Measurements from ENCODE around the gene CRYGC.
"Not testable (repeated sequence)": the region's sequence is repeated elsewhere in the genome, so short reads cannot be mapped to it uniquely, and the experiment has no call there.

CRYGC gene, protein sequence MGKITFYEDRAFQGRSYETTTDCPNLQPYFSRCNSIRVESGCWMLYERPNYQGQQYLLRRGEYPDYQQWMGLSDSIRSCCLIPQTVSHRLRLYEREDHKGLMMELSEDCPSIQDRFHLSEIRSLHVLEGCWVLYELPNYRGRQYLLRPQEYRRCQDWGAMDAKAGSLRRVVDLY

DNA sequence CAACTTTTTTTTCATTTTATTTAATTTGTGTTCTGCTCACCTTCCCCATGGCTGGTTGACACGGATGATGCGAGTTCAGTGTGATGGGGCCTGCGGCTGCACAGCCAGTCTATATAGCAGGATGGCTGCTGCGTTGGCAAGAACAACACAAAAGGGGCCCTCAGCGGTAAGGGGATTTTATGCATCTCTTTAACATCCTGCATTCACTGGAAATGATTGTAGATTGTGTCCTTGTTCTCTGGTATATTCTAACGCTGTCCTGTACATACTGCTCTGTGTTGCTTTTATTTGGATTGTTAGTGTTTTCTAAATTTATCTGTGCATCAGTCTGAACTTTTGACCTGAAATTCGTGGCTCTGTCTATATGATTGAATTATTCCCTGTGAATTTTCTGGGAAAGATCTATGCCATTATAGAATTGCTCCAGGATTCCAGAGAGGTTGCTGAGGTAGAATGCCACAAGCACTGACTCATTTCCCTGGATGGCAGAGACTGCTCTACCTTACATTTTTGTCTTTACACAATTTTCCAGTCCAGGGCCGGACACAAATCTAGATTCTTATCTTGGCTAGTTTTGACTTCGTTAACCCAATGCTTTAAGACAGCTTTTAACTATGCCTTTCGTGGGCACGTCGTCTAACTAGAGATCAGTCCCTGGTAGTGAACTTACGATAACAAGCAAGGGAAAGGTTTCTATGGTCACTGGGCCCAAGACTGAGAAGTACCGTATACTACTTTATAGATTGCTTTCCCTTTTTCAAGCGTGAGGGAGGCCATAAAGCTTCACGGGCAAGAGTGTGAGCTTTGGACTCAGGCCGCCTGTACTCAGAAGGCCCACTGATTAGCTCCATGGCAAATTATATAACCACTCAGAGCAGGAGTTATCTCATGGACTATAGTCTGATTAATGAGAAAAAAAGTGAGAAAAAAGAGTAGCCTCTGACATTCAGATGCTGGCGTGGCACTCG lies at the start of gene CRYGC:
CRYGC (minus strand) TSS at position 85 of the 968 bp plus-strand sequence; CDS start at position 49, 36 bp downstream.
- no peak for DNase-seq

DNA sequence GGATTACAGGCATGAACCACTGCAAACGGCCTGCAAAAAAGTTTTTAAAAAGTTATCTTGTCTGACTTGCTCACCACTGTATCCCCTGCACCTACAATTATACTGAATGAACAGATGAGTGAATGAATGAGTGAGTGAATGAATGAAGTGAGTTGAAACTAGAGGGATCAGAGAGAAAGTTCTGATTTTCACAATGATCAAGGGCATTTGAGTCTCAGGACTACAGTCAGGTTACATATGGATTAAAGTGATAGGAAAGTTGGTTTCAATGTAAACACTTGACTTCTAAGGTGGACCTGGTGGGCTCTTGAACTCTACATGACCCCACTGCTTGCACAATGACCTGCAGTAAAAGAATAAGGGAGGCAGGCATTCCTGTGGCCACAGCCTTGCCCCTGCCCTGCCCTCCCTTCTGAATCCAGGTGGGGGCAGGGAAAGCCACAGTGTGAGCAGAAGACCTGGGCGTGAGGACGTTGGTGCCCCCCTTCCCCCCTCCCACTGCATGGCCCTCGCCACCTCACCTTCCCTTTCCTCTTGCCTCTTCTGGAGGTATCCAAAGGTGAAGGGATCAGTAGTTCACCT lies 49.5 kb upstream of the CRYGC start:
- DNase-seq, result no peak

DNA sequence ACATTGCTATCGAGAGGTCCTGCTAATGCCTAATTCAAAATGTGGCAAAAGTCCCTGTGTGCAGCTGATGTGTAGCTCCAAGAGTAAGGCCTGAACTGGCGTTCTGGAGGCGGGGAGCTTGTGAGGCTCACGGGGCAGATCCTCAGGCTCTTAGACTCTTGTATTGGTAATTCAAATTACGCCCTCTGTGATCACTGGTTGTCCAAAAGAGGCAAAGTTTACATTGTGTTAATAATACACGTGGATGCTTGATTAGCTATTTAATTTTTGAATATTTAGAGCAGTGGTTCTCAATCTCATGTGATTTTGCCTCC lies 46.2 kb upstream of the CRYGC start:
- DNase-seq, result no peak

DNA sequence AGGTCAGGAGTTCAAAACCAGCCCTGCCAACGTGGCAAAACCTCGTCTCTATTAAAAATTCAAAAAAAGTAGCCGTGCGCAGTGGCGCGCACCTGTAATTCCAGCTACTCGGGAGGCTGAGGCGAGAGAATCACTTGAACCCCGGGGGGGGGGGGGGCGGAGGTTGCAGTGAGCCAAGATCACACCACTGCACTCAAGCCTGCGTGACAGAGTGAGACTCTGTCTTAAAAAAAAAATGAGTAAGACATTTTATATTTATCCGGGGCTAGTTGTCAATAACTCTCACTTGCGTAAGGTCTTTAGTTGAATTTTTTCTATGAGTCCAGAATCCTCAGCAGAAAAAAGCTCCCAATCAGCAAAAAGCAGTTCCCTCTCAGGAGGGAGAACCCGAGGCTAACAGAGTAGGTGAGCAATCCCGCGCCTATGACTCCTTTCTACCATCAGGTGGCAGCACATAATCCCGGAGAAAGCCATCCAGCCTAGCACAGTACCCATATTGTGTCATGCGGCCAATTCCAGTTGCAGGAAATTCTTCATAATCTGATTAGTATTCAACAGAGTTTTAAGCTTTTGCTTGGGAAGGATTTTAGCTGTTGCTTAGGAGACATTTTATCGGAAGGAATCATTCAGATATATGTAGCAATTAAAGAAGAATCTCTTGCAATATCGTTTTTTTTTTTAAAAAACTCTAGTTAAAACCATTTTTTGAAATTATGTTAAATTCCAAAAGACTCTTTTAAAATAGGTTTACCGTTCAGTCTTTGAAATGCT lies 45.6 kb upstream of the CRYGC start:
- peak; percentile 48 for DNase-seq

DNA sequence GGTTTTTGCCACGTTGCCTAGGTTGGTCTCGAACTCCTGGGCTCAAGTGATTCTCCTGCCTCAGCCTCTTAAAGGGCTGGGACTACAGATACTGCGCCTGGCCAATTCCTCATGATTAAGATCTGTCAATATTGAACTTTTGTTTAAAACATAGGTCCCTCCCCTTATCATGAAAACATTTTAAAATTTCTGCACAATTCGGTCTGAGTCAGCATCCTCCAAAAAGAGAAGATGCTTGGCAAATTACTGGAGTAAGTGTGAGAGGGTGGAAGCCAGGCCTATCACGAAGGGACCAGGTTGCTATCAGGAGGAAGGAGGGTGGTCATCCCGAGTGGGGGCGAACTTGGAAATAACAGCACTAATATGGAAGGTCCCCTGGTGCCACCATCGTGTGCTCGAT lies 44.5 kb upstream of the CRYGC start:
- no peak for DNase-seq

DNA sequence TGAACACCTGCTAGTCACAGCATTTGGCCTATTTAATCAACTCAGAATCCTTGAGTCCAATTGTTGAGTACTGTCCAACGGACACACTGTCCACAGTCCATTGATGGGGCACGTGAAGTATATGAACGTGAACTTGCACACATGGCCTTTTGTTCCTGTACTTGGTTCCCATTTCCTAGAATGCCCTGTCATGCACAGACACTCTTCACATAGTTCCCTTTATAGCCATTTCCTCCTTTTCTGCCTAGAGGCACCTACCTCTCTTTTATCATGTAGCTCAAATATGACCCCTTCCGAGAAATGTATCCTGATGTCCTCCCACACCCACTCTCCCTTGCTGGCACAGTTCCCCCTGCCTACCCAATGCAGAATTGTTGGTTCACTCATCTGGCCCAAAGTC lies 42.5 kb upstream of the CRYGC start:
- no peak for DNase-seq

DNA sequence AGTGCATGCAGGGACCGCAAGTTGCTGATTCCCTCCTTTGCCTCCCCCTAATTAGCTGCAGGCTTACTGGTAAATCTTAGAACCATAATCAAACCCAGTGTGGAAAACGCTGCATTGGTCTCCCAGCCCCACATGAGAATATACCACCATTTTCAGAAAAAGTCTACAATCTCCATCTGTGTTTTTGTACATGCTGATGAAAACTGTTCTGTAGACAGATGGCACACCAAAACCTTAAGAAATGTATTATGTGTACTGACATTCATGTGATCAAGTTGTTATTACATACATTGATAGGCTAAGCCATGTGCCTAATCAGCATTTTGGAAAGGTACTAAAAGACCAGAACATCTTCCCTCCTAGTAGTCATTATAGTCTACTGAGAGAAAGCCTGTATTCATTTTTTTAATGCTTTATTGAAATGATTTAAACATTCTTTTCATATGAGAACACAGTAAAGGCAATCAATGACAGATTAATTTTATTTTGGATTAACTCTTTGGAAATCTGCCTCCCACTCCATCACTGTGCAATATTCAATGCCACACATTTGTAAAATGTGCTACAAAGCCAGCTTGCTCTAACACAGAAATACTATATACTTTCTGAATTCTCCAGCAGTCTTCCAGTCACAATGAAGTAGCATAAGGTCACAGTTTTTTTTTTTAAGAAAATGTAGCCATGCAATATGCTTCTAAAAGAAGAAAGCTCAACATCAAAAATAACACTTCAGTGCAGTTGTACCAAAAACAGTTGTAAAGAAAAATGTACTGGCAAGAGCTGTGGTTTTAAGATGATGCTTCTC lies 35.5 kb upstream of the CRYGC start:
- no peak for DNase-seq

DNA sequence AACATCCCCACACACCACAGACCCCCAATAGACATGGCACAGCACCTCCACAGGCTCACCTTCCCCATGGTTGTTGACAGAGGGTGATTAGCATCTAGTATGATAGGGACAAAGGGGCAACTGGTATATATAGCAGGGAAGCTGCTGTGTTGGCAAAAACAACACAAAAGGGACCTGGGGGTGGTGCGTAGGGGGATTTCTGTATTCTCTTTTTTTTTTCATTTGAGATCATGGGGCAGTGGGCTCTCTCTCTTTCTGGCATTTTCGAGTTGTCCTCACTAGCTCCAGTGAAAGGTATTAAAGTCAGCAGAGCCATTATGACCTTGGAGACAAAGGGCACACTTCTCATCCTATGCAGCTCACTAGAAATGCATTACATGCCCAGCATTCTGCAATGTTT lies 33.9 kb upstream of the CRYGC start, which contains the start of gene CRYGA:
CRYGA (minus strand) TSS at position 101 of the 400 bp plus-strand sequence; CDS start at position 68, 33 bp downstream.
- DNase-seq, result no peak

DNA sequence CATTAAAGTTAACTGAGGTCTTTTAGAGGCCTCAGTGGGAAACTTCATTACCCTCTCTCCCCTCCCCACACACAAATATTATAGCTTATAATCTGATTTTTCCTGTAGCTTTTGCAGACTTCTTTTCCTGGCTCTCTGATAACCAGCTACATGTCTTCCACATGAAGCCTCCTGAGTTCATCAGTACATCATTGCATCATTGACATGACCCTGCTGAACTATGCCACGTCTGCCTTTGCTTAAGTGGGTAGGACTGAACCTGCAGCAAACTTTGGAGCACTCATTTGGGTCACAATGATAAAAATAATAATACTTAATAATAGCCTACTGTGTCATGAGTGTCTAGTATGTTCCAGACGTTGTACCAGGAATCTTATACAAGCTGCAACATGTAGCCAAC lies 26.8 kb upstream of the CRYGC start:
- no peak for DNase-seq

DNA sequence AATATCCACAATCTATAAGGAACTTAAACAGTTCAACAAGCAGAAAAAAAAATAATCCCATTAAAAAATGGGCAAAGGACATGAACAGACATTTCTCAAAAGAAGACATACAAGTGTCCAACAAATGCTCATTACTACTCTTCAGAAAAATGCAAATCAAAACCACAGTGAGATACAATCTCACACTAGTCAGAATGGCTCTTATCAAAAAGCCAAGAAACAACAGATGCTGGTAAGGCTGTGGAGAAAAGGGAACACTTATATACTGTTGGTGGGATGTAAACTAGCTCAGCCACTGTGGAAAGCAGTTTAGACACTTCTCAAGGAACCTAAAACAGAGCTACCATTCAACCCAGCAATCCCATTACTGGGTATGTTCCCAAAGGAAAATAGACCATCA lies 23.5 kb upstream of the CRYGC start:
- no peak for DNase-seq

DNA sequence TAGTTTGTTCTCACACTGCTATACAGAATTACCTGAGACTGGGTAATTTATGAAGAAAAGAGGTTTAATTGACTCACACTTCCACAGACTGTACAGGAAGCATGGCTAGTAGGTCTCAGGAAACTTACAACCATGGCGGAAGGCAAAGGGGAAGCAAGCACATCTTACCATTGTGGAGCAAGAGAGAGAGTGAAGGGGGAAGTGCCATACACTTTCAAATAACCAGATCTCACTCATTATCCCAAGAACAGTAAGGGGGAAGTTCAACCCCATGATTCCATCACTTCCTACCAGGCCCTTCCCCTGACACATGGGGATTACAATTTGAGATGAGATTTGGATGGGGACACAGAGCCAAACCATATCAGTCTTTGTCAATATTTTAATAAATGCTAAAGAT lies 21.3 kb upstream of the CRYGC start:
- DNase-seq, result no peak

DNA sequence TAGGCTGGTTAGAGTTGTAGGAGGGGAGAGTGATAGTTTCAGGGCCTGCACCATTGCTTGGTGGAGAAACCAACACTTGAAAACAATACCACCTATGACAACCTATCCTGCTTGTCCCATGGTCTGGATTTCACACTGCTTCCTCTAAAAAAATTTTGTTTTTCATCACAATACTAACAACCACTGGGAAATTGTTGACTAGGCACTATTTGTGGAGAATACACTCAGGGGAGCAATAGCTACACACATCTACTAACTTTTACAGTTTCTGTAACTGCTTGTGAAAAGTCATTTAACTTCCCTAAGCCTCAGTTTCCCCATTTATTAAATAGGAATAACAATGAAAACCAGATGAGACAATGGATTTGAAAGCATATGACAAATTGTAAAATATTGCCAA lies 20.5 kb upstream of the CRYGC start:
- DNase-seq, result no peak

DNA sequence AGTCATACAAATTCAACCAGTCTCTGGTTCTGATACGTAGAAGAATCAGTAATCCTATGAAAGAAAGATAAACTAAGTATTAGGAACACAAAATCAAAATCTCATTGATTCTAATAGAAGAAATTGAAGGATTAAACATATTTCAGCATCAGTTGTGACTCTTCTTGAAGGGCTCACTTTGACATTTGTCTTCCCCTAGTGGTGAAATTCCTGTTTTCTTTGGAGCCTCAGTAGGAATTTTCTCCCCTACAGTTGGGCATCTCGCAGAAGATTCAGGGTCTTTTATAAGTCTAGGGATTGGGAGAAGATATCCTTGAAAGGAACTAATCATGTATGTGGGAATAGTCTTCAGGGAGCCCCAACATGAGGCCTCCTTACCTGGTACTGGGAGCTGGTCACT lies 19.2 kb upstream of the CRYGC start:
- DNase-seq, result no peak

DNA sequence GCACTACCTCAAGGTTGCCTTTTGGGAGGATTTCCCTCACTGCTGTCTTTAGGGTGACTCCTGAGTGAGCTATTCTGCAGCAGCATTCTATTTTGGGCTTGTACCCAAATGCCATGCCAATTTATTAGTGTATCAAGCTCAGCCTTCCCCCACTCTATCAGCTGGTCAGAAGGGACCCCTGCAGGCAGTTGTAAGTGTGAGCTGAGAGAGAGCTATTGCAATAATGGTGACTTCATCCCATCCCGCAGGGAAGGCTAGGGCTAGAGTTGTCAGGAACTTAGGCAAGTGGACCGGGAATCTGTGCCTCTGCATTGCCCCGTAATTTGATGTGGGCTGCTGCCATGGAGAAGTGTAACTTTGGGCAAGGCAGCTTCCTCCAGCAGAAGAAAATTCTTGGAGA lies 18.1 kb upstream of the CRYGC start:
- DNase-seq, result no peak

DNA sequence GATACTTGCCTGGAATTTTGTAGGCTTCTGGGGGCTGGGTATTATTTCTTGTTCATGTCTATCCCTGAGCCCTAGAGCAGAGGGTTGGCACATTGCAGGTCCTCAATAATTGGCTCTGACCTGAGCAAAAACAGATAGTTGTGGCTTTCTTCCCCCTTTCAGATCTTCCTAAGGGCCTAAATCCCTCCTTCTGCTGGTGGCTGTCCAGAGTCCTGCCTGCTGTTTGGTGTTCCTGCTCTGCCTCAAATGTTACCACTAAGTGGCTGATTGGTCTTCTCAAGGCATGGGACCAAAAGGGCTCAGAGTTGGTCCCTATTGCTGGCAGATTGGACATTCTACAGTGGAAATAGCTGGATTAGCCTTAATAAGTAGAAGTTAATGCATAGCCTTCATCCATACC lies 17.4 kb upstream of the CRYGC start:
- DNase-seq, result no peak

DNA sequence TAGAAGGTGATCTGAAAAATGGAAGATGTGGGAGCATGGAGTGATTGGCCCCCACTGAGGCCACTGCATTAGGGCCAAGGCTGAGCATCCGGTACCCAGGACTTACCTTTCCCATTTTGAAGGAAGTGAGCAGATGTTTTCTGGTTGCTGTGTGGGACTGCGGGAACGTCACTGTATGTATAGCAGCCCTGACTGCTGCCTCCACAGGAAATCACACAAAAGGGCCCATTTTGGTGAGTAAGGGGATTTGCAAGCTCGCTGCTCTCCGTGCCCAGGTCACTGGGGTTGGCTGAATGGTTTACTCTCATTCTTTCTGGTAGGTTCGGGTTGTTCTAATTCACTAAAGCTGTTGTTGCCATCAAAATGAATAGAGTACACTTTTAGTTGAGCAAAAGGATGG lies 16.4 kb upstream of the CRYGC start, which contains the start of gene CRYGB:
CRYGB (minus strand) TSS at position 153 of the 400 bp plus-strand sequence; CDS start at position 115, 38 bp downstream.
- DNase-seq, result no peak

DNA sequence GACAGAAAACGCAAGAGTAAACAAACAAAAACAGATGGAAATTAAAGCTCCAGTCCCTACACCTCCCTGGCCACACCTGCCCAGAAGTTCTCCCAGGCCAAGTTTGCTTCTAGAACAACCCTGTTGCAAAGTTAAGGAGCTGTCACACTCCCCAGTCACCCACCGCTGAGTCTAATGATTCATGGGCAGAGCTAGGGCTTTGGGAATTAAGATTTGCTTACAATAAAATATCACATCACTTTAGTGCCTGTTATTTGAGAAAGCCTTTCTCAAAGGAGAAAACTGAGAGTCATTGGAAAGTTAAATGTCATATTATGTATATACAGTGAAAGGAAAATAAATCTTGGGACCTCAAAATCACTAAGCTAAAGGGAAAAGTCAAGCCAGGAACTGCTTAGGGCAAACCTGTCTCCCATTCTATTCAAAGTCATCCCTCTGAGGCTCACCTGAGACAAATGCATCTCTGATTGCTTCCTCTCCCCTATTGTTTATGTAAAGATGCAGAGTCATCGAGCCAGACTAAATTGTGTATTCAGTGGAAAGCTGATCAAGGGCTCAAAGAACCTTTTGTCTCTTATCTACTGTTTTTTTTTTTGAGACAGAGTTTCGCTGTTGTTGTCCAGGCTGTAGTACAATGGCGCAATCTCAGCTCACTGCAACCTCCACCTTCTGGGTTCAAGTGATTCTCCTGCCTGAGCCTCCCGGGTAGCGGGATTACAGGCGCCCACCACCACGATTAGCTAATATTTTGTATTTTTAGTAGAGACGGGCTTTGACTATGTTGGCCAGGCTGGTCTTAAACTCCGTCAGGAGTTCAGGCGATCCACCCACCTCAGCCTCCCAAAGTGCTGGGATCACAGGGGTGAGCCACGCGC lies 13.5 kb upstream of the CRYGC start:
- no peak for DNase-seq

DNA sequence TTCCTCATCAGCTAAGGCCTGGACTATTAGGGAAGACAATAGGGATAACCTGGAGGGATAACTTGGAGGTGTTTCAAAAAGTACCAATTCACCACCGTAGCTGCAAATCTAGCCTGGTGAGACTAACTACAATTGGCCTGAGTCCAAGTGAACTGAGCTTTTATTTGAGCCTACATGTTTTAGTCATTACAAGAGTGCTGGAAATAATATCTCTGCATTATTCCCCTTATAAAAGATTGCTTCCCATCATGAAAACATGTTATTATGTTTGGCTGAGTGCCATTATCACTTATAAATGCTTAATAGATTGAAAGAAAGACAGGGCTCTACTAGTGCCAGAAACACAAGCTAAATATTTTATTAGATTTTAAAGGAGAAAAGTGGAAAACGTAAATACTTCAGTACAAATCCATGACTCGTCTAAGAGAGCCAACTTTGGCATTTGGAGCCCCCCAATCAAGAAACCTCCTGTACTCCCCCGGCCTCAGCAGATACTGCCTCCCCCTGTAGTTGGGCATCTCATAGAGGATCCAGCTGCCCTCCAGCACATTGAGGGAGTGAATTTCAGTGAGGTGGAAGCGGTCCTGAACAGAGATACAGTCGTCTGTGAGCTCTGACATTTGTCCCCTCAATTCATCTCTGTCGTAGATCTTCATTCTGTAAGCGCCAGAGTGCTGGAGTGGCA lies 12.8 kb upstream of the CRYGC start:
- no peak for DNase-seq

DNA sequence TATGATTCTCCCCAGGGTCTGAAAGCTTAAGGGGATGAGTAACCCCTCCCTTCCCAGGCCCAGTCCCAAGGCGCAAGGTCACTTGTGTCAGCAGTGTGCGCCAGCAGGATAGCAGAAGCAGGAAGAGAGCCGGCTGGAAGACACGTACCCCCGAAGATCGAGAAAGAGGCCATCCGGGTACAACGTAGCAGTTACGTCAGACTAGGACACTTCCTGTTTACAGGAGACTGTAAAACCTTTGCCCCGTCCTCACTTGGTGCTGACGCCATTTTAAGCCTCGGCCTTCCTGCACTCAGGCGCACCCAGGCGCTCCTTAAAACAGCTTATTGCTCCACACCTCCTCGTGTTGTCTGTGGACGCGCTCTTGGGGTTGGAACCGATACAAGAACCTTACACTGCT lies 9.8 kb upstream of the CRYGC start:
- DNase-seq, result no peak

DNA sequence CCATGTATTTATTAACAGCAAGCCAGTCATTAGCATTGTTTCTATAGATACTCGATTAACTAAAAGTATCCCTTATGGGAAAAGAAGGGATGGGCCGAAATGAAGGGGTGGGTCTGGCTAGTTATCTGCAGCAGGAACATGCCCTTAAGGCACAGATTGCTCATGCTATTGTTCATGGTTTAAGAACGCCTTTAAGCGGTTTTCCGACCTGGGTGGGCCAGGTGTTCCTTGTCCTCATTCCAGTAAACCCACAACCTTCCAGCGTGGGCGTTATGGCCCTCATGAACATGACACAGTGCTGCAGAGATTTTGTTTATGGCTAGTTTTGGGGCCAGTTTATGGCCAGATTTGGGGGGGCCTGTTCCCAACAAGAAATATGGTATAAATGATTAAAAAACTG lies 8.7 kb upstream of the CRYGC start:
- not testable (repeated sequence) for DNase-seq

DNA sequence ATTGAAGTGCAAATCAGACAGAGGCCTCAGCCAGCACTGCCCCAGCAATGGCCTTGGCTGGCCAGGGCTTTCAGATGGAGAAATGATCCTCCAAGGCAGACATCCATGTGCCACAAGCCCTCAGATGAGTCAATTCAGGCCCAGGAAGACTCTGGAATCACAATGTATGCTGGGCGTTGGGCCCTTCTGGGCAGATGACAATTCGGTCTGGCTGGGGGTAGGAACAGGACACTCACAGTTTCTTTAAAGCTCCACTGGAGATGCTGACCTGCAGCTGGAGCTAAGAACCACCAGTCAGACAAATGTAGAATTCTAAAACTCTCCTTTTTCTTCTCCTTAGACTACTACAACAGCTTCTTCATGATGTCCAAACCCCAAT lies 7.1 kb upstream of the CRYGC start:
- no peak for DNase-seq

All from activated T-cell treated with anti-CD3 and anti-CD28 coated beads, Interleukin-2, amount 50 U/mL, for 1 hour (primary cell).